HG03280 (cell line): ENCODE results near the gene IGSF6.

Experiments used
- ATAC-seq: cut with Tn5 transposase; IDR thresholded peaks from one replicate; pipeline ENCODE4 v1.9.1; 2021; ENCODE audit warnings: mild to moderate bottlenecking, moderate library complexity; ENCODE audit not compliant: unreplicated experiment

Gene IGSF6

GRCh38 chr16:21602785-21603184 lies 49.6 kb downstream of the IGSF6 start:
- no peak for ATAC-seq

- ATAC-seq: peak; percentile 28
These were observed 52.2 kb downstream of the IGSF6 start for GRCh38 chr16:21600031-21600773.

- peak; percentile 91 for ATAC-seq
These were observed 53.0 kb downstream of the IGSF6 start, which contains the start of gene METTL9 for GRCh38 chr16:21599122-21600030. METTL9 (plus strand) TSS chr16:21599577; CDS start chr16:21599734, 157 bp downstream.

- ATAC-seq: no peak
These were observed 53.7 kb downstream of the IGSF6 start for GRCh38 chr16:21598701-21599121.

GRCh38 chr16:21598206-21598605 lies 54.2 kb downstream of the IGSF6 start:
- no peak for ATAC-seq

- no peak for ATAC-seq
These were observed 54.8 kb downstream of the IGSF6 start for GRCh38 chr16:21597561-21598030.

- no peak for ATAC-seq
These were observed 58.7 kb downstream of the IGSF6 start for GRCh38 chr16:21593530-21594289.

GRCh38 chr16:21592191-21592590 lies 60.2 kb downstream of the IGSF6 start:
- no peak for ATAC-seq

GRCh38 chr16:21590796-21591195 lies 61.6 kb downstream of the IGSF6 start:
- ATAC-seq: no peak

- ATAC-seq: no peak
These were observed 62.1 kb downstream of the IGSF6 start for GRCh38 chr16:21590287-21590686.

- ATAC-seq: no peak
These were observed 62.9 kb downstream of the IGSF6 start for GRCh38 chr16:21589551-21589950.
